CD4-positive, alpha-beta T cell treated with Interleukin-6 at 100 ng/mL for 8 hours (primary cell): ENCODE measurements around the gene ADARB2.
"Not testable (repeated sequence)": the region's sequence is repeated elsewhere in the genome, so short reads cannot be mapped to it uniquely, and the experiment has no call there.

Source experiments
- DNase-seq: peaks from one replicate; pipeline ENCODE4 v3.0.0-alpha.2; 2020; ENCODE audit warnings: mixed read lengths, low spot score

The ADARB2 gene

GRCh38 chr10:1424648-1425047 is 312.7 kb downstream of the ADARB2 start:
- no peak for DNase-seq

GRCh38 chr10:1423676-1424253 is 313.6 kb downstream of the ADARB2 start:
- no peak for DNase-seq

- no peak for DNase-seq
Measured at GRCh38 chr10:1422275-1422674, 315.1 kb downstream of the ADARB2 start.

- DNase-seq, result peak; percentile 21
Measured at GRCh38 chr10:1420661-1421362, 316.5 kb downstream of the ADARB2 start.

GRCh38 chr10:1419796-1420610 is 317.3 kb downstream of the ADARB2 start:
- DNase-seq, result no peak

GRCh38 chr10:1418031-1418550 is 319.2 kb downstream of the ADARB2 start:
- DNase-seq, result no peak

- DNase-seq, result no peak
Measured at GRCh38 chr10:1417574-1417973, 319.8 kb downstream of the ADARB2 start.

GRCh38 chr10:1416456-1417037 is 320.8 kb downstream of the ADARB2 start:
- DNase-seq, result no peak

- no peak for DNase-seq
Measured at GRCh38 chr10:1414893-1415292, 322.4 kb downstream of the ADARB2 start.

- not testable (repeated sequence) for DNase-seq
Measured at GRCh38 chr10:1414346-1414745, 323.0 kb downstream of the ADARB2 start.

GRCh38 chr10:1413823-1414222 is 323.5 kb downstream of the ADARB2 start:
- DNase-seq, result no peak

- DNase-seq, result no peak
Measured at GRCh38 chr10:1413256-1413655, 324.1 kb downstream of the ADARB2 start.

GRCh38 chr10:1412531-1413189 is 324.7 kb downstream of the ADARB2 start:
- no peak for DNase-seq

- no peak for DNase-seq
Measured at GRCh38 chr10:1411956-1412355, 325.4 kb downstream of the ADARB2 start.

GRCh38 chr10:1411451-1411850 is 325.9 kb downstream of the ADARB2 start:
- DNase-seq, result no peak

GRCh38 chr10:1410469-1411395 is 326.6 kb downstream of the ADARB2 start:
- no peak for DNase-seq

- DNase-seq, result no peak
Measured at GRCh38 chr10:1410032-1410431, 327.3 kb downstream of the ADARB2 start.

- DNase-seq, result no peak
Measured at GRCh38 chr10:1409392-1409791, 327.9 kb downstream of the ADARB2 start.

- DNase-seq, result no peak
Measured at GRCh38 chr10:1408651-1409367, 328.5 kb downstream of the ADARB2 start.
